GM19328 (cell line): ENCODE results near the gene LARGE2.

ENCODE experiments used
- ATAC-seq: cut with Tn5 transposase; IDR thresholded peaks from one replicate; pipeline ENCODE4 v1.9.1; 2021; ENCODE audit warnings: mild to moderate bottlenecking, moderate library complexity; ENCODE audit not compliant: unreplicated experiment

Gene LARGE2

DNA sequence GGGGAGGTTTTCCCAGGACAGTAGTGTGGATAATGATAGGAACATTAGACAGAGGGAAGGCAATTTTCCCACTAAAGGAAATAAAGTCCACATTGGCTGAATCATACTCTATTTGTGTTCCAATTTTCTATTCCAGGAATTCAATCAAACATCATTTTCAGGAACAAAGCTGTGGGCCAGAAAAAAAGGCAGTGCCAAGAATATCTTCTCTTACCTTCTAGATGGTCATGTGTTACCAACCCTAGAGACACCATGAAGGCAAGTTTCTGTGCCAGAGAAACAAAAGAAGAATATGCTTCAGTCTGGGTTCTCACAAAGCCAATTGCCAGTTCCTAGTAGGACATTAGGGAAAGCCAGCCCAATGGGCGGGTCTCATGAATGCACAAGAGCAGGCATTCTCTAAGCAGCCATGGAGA is 27.5 kb downstream of the LARGE2 start:
- no peak for ATAC-seq

- no peak for ATAC-seq
Observed at GRCh38 chr11:45959851-45960250, 37.4 kb downstream of the LARGE2 start.

DNA sequence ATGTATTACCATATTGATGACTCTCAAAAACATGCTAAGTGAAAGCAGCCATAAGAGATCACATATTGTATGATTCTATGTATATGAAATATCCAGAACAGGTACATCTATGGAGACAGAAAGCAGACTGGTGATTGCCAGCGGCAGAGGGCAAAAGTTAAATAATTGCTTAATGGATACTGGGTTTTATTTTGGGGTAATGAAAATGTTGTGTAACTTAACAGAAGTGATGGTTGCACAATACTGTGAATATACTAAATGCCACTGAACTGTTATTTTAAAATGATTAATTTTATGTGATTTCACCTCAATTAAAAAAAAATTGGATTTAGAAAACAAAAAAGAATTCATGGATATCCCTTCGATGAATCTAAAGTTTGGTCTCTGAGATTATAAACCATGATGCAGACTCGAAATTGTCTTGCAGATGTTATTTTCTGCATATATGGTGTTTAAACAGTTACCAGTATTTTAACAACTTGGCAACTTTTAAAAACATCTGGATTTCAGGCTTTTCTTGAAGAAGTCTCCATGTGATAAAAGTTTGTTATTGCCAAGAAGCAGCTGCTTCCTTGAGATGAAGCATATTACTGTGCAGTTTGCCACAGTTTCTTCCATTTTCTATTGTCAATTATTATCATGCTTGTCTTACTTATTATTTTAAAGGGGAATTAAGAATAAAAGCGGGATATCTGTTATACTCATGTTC is 38.1 kb downstream of the LARGE2 start:
- no peak for ATAC-seq

DNA sequence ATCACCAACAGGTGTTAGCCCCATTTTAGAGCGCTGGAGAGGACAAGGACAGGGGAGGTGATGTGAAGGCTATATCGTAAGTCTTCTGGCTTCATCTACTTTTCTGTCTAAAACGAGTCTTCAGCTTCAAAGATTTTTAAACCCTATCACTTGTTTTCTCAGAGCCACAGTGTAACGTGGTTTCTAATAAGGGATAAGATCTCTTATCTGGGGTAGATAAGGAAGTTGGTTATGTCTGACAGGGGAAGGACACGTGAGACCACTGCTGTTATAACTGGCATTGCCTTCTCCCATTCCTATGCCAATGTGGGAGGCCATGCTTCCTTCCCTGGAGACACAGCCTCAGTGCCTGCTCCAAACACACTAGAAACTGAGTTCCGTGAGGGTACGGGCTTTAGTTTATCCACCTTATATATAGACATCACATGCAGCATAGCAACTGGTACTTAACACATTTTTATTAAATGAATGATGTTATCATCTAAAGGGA is 39.3 kb downstream of the LARGE2 start:
- ATAC-seq: no peak

DNA sequence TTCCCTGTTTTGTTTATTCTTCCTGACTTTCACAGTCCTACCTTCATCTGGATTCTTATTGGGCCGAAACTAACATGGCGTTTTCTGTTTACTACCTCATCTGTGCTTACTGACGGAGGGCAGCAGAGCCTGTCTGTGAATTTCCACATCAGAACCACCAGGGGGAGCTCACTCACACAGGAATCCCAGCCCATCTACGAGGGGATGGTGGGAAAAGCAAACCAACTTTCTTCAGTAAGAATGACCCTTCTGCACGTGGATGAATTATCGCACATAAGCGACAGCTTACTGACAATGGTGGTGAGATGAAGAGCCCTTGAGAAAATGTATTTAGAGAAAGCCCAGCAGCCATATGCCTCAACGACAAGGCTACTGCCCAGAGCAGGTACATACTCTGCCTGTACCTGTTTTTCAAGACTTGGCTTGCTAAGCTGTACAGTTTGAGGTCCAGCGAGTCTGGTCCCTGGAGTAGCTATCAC is 42.5 kb downstream of the LARGE2 start:
- ATAC-seq: no peak

DNA sequence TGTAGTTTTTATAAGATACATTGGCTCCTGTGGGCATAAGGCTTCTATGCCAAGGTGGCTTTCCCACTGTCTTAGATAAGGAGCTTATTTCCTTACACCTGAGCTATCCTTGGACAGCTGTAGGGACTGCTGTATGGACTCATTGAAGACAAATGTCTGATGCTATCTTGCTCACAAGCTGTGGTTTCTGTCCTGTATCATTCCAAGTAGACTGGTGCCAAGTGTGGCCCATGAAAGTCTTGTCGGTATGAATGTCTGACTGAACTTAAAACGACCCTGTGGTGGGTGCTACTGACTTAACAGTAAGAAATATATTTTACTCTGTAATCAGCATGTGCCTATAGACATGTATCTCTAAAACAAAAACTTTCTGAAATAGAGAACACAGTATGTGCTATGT is 45.0 kb downstream of the LARGE2 start:
- no peak for ATAC-seq

GRCh38 chr11:45968901-45969300 is 46.4 kb downstream of the LARGE2 start:
- ATAC-seq: no peak

DNA sequence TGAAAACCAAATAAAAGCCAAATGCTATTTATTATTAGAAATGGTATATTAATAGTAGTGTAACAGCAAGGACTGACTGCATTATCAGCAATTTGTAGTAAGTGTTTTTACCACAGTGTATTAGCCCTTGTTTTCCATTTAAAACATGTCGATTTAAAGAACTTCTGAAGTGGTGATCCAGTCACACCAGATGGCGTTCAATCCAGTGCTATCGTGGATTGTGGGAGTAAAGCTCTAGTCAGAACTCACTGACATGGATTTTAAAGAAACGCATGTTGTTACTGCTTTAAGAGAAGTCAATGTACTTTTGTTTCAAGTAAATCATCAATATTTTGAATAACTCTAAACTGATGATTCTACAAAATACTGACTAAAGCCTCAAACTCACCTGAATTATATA is 51.1 kb downstream of the LARGE2 start:
- ATAC-seq: no peak

GRCh38 chr11:45974806-45975205 is 52.4 kb downstream of the LARGE2 start:
- no peak for ATAC-seq
